Measurements from ENCODE around the gene HMGCLL1.

HMGCLL1 gene

DNA sequence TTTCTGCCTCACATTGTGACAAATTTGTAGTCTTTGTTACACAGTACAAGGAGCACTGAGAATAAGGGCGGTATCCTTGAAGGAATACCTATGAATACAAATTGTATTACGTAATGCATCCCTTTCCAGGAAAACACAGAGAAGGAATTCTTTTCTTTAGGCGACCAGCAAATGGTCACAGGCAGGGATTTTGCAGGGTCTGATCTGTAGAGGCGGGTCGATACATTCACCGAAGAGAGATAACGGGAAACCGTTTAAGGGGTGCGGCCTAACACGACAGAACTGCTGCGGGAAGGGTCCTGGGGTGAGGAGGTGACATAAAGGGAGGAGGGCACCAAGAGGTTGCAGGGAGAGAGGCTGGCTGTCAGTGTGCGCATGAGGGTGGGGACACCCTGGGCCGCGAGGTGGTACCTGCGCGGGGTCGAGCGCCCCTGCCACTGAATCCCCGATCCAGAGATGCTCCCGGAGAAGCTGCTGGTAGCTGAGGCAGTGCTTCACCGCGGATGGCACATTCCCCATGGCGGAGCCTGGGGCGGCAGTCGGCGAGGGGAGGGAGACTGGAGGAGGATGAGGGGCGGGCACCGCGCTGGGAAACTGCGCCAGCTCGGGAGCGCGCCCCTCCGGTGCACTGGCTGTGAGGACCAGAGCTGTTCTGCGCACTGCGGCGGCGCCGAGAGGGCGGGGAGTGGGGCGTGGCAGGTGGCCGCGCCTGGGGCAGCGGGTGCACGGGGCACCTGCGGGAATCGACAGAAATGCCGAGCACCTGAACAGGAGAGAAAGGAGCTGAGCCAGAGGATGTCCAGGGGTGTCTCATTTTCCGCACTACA, at the start of gene HMGCLL1:
HMGCLL1 (minus strand) TSS at position 656 of the 827 bp plus-strand sequence; CDS start at position 519, 137 bp downstream.
- peak; percentile 44 for DNase-seq

DNA sequence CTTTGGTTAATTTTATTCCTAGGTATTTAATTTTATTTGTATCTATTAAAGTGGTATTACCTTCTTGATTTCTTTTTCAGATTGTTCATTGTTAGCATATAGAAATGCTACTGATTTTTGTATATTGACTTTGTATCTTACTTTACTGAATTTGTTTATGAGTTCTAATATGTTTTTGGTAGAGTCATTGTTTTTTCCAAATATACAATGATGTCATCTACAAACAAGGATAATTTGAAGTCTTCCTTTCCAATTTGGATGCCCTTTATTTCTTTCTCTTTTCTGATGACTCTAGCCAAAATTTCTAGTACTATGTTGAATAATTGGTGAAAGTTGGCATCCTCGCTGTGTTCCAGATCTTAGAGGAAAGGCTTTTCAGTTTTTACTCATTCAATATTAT, 43.0 kb upstream of the HMGCLL1 start:
- DNase-seq = no peak

DNA sequence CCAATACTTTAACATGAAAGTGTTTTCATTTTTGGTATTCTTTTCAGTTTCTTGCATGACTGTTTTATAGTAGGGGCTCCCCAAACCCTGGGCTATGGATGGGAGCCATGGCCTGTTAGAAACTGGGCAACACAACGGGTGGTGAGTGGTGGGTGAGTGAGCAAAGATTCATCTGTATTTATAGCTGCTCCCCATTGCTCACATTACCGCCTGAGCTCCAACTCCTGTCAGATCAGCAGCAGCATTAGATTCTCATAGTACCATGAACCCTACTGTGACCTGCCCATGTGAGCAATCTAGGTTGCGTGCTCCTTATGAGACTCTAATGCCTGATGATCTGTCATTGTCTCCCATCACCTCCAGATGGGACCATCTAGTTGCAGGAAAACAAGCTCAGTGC, 42.3 kb upstream of the HMGCLL1 start:
- no peak for DNase-seq

DNA sequence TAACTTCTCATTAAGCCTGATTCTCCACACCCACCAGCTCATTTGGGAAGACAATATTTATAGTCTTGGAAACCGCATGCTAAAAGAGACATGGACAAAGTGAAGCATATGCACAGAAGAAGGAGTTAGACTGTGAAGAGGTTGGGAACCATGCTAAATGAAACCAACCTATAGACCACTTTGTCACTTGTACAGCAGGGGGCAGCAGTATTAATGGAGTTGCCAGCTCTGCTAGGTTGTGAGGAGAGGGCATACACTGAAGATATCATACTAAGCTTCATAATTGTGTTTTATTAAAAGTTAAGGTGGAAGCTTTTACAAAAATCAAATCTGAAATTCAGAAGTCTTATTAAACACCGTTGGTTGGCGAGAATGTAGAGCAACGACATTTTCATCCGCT, 38.3 kb upstream of the HMGCLL1 start:
- no peak for DNase-seq

DNA sequence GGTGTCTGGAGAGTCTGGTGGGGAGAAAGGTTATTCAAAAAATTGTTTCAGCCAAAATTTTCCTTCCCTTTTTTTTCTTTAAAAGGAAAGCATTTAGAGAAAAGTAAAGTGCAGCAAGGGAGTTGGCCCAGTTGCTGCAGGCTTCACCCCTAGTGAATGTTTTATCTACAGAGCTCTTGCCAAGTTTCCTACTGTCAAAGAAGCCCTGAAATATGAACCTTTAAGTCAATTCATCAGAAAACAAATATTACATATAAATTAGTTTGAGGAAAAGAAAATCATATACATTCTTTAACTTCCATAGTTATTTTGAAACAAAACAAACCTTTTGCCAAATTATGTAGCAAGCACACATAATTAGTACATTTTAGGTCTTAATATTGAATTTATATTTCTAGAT, 25.0 kb upstream of the HMGCLL1 start:
- no peak for DNase-seq

DNA sequence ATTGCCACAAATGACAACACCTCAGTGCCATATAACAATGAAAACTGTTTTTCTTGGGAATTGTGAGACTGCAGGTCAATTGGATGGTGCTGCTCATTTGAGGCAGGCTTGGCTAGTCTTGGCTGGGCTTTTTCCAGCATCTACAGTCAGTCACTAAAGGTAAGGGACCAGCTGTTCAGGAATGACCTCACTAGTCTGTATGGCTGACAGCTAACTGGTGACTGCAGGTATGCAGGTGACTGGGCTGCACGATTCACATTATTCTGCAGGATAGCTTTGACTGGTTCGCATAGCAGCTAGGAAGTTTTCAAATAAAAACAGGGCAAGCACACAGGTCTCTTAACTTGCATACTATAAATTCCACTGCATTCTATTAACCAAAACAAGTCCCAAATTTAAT, 22.1 kb upstream of the HMGCLL1 start:
- no peak for DNase-seq

DNA sequence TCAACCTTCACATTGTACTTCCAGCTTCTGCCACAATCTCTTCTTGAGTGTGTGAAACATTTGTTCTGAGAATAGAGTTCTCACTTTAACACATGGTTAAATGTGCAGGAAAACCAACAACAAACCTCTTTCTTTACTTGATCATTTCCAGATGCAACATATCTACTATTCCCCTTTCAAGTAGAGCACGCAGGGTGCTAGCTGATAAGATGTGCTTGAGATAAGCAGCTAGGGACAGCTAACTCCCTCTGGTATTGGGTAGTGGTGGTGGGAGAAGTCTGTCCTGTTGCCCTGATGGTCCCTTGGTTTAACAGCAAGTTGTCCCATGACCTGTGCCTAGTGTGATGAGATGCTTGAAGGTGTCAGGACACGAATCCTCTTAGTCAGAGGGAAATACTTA, 15.4 kb upstream of the HMGCLL1 start:
- no peak for DNase-seq

DNA sequence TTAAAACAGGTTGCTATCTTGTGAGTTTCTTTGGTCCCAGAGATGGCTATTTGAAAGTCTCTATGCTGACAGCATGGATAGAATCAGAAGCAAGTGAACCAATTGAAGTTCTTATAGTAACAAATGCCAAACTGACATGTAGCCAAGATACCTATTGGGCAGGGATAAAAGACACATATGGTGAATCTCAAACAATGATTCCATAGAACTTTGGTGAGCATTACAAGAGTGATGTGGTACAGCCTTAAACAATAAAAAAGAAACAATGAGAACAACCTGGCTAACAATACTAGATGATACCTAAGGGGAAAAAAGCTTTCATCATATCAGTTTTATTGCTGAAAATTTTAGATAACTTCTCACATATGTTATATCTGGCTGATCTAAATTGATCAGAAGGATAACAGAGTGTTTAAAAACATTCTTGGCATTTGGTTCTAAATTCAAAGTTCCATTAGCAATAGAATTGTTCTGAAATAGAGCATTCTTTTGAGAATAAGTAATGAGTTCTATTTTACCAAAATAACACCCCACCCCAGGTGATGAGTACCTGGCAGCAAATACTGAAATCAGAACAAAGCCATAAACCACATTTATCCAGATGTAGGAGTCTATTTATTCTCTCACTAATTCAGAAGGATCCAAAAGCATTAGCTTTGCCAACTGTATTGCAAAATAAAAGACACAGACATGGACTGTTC, 5.8 kb upstream of the HMGCLL1 start:
- DNase-seq = no peak

DNA sequence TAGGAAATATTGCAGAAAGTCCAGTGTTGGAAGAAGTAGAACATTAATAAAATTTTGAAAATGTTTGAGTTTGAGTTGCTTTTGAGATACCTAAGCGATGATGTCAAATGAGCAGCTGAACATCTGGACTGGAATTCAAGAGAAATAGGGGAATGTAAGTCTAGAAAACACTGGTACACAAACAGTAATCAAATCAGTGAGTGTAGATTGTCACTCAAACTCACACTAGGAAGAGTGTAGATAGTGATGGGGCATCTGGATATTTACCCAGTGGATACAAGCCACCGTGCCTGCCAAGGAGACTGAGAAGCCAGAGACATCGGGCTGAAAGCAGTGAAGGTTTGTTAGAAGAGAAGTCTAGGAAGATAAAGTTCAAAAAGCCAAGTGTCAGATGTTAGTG, 2.2 kb downstream of the HMGCLL1 start:
- DNase-seq = no peak

DNA sequence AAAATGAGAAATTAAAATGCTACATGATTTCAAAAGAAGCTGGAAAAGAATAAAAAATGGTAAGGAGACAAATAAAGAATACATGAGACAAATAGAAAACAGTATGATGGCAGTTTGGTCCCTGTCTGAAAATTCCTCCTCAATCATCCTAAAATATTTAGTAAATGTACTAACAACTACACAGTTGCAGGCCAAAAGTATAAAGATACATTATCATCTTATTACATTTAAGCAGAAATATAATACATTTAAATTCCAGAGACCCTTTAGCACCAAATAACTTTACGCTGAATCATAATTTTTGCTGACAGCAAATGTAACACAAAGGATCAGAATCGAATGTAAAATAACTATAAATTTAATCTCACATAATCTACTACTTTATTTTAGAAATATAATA, 4.4 kb downstream of the HMGCLL1 start:
- no peak for DNase-seq

DNA sequence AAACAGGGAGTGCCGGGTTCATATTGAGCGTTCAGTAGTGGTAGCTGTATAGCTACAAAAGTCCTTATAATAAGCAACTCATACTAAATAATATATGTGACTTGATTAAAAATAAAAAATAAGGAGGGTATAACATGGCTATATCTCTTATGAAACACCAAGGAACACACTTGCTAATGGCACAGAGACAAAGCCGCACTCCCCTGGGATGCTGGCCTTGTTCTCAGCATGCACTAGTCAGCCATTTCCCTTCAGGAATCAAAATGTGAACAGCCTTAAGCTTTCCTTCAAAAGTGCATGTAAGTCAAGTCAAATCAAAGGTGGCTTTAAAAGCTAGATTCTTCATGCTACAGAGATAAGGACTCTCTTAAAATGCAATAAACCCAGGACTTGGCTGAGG, 9.4 kb downstream of the HMGCLL1 start:
- DNase-seq = no peak

DNA sequence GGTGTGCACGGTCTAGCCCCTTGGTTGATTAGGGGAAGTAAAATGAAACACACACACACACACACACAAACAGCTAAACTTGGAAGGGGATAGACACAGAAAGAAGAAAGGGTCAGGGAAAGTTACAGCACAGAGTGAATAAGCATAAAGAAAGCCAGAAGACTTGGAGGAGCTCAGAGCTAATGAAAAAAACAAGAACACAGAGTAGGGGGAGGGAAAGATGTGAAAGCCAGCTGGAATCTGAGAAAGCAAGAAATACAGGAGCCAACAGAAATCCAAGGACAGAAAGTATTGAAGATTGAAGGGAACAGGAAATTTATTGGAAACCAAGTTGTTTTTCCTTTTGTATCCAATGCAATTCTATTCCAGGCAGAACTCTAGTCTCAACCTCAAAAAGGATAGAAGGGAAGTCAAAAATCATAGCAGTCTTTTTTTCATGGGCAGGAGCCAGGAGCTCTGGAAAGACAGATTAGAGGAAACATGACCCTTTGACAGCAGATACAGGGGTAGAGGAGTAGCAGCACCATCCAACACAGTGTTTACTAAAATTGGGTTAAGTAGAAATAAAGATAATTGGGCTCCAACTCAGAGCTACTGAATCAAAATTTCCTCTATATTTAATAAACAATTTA, 10.1 kb downstream of the HMGCLL1 start:
- DNase-seq = no peak

DNA sequence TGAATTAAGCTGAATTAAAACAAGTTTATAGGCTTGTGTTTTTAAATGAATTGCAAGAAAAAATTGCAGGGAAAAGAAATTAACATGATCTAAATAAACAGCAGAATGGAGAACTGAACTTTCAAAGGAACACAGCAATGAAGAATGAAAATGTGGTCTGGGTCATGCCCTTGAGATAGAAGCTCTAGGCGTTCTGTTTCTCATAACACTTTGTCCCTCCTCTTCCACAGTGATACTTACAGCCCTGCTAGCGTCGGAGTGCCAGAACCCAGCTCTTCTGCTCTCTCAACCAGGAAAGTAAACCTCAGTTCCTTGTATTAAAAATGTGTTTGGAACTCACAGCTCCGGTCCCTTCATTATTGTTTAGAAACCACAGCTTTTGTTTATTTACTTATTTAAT, 11.4 kb downstream of the HMGCLL1 start:
- DNase-seq = no peak

DNA sequence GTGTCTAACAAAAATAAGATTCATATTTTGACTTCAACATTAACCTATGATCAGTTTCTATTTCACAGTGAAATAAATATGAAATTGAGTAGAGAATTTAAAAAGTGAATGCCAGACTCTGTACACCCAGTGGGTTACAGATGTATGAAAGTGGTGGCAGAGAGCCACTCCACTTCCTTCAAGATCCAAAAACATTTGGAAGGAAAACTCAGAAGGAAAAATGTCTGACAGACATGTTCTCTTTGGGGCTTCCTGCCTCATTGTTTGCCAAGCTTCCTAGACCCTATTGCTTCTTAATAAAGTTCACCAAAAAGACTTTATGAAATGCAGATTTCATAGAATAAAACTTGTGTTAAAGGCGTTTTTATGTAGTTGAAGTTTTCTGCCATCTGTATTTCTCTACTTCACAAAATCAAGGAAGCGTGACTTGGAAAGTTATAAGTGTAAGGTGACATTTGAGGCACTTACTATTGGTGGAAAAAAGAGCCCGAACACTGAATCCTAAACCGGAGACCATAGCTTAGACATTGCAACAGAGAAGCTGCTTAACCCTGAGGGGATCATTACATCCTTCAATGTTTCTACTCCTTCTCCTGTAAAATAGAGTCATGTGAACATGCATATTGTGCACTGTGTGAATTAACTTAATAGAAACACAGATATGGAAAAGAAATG, 12.8 kb downstream of the HMGCLL1 start:
- no peak for DNase-seq

DNA sequence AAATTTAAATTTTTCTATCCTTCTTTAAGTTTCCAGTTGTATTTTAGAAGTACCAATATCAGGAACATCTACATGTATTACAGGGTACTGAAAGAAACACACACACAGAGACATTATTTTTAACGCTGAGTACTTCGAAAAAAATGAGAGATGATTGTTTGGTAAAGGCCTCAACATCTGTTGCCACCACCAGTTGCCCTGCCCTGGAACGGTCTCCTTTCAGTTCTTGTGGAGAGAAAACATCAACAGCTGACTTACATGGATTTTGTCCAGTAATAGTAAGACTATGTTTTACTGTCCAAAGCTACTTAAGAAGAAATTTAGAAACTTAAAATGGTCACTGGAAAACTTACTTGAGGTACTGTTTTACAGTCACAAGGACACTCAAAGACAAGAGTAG, 16.7 kb downstream of the HMGCLL1 start:
- no peak for DNase-seq

DNA sequence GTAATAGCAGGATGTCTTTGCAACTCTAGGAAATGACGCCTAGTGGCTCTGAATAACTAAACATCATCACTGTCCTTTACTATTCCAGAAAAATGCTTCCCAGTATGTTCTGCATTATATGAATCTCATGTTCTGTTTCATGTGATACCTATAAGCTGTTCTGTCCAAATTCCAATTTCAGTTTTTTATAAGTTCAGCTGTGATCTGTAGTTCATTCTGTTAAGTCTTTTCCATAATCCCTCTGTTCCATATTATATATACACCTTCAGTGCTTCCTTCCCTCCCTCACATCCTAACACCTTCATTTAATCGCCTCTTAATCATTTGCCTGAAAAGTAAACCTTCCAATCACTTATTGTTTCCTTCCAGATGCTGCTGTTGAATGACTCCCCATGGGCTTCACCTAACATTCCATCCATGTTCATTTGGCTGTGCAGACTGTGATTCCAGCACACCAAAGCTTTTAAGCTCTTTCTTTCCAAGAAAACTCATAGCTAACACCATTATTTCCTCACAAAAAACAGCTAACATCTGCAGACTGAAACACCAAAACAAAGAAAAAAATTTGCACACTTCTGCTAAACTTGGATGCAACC, 18.6 kb downstream of the HMGCLL1 start:
- DNase-seq = no peak

DNA sequence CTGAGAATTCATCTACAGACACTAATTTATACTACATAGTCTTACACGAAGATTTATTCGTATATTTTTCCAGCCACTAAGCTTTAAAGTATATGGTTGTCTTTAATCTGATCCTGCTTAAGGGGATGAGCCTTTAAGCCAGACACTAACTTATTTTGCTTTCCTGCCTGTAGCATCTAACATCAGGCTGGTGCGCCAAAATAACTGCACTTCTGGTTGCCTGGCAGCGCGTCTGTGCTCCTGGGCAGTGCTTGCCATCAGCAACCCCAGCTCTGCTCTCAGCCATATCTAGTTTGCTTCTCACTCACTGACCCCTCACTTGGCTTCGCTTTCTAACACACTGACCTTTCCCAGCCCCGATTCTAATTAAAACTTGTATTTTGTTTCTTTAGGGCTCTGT, 21.8 kb downstream of the HMGCLL1 start:
- DNase-seq = no peak

DNA sequence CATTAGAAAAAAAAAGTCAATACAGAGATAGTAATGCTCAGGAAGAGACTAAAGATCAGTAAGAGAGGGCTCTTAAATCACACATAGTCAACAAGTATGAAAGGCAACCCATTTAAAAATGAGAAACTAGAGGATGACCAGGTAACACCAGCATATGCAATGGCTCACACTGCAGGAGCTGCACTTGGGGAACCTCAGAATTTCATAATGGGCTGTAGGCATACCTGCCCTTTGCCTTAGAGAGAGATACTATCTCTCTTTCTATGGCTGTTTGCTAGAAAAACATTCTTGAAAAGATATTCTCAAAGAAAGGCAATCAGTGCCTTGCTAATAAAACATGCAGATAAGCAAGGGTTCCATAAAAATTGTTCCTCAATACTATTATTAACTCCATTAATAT, 33.2 kb downstream of the HMGCLL1 start:
- DNase-seq = no peak

DNA sequence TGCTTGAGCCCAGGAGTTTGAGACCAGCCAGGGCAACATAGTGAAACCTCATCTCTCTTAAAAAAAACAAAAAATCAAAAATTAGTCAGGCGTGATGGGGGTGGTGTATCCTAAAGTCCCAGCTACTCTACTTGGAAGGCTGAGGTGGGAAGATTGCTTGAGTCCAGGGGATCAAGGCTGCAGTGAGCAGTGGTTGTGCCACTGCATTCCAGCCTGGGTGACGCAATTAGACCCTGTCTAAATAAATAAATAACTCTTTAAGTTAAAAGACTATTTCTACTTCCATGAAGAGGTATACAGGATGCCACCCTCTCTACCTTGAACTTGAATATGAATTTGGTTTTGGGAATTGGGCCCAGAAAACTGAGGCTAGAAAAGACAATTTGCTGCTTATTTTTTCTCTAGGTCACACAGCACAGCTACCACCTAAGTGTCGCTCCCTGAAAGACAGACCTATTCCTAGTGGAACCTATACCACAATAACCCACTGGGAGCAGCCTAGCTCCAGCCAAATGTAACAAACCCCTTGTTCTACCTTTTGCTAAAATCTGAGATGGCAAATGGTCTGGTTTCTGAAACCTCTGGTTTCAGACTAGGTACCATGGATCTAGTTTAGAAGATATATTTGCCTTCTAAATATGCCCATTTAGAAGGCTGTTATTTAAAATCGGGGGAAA, 35.2 kb downstream of the HMGCLL1 start:
- DNase-seq = no peak

DNA sequence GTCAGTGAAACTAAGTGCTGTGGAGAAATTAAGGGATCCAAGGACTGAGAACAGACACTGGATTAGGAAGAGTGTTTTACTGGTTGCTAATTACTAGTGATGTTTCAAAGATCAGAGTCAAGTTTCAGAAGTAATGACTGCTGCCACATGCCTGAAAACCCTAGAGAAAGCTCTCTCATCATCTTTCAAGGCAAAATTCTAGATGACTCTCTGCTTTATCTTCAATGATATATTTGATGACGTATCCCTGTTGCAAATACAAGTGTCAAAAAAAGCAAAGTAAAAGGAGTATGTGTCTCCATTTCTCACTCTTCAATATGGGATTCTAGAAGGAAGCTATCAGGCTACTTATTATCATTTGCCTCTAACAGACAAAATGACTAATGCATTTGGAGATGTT, 38.0 kb downstream of the HMGCLL1 start:
- DNase-seq = no peak

DNA sequence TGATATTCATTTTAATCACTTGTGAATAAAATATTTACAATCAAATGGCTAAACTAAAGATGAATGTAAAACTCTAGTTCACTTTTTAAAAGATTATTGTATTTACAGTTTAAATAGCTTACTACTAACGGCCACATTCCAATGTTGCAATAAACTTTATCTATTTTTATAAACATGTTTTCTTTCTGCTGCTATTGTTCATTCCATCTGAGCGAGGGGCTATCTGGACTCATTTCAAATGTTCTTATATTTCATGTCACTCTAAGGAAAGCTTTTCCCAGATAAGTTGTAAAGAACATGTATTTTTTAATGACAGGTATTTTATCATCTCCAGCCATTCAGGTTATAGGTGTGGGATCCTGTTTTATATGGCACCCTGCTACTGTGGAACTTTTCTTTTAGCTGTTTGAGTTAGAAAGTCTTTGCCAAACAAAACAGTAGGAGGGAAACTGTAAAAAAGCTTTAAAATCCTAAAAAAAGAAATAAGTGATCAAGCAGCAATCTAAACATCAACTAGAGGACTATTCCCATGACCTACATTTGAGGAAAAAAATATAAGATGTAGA, 42.5 kb downstream of the HMGCLL1 start:
- DNase-seq = no peak

DNA sequence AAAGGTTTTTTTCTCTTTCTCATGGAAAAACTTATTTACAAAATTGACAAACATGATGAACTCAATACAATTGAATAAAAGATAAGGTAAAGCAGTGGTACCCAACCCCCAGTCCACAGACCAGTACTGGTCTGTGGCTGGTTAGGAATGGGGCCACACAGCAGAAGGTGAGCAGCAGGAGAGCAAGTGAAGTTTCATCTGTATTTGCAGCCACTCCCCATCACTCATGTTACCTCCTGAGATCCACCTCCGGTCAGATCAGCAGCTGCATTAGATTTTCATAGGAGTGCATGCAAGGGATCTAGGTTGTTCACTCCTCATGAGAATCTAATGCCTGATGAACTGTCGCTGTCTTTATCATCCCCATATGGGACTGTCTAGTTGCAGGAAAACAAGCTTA, 47.5 kb downstream of the HMGCLL1 start:
- DNase-seq = no peak
